T-helper 2 cell (primary cell): ENCODE measurements around the gene NUMA1.
A peak's percentile ranks its signal among the peaks of the same experiment; 100 is the strongest.

Experiments
- DNase-seq, 5 experiments: peaks; one replicate each; pipeline versions ENCODE4 v3.0.0 to v3.0.0-alpha.2; 2012 to 2022

NUMA1 gene

GRCh38 chr11:72058416-72059034 is 21.8 kb downstream of the NUMA1 start:
- no peak for DNase-seq

- DNase-seq, result no peak
Observed at GRCh38 chr11:72048766-72049460, 31.4 kb downstream of the NUMA1 start.

- no peak for DNase-seq
Observed at GRCh38 chr11:72045849-72046248, 34.5 kb downstream of the NUMA1 start.

- DNase-seq, result no peak
Observed at GRCh38 chr11:72042064-72042745, 38.1 kb downstream of the NUMA1 start.

GRCh38 chr11:72041364-72042063 is 38.8 kb downstream of the NUMA1 start:
- DNase-seq, result peak in 4 of 5 experiments; percentile 14 to 69 (median 30)

- DNase-seq, result peak; percentile 41 to 85 (median 71)
Observed at GRCh38 chr11:72040491-72041363, 39.6 kb downstream of the NUMA1 start.

- DNase-seq, result no peak
Observed at GRCh38 chr11:72039856-72040401, 40.4 kb downstream of the NUMA1 start.

- no peak for DNase-seq
Observed at GRCh38 chr11:72039031-72039855, 41.1 kb downstream of the NUMA1 start.

GRCh38 chr11:72038491-72038890 is 41.9 kb downstream of the NUMA1 start:
- DNase-seq, result no peak

GRCh38 chr11:72037554-72038311 is 42.6 kb downstream of the NUMA1 start:
- DNase-seq, result no peak

GRCh38 chr11:72036687-72037086 is 43.7 kb downstream of the NUMA1 start:
- no peak for DNase-seq

GRCh38 chr11:72030472-72031045 is 49.8 kb downstream of the NUMA1 start:
- DNase-seq, result no peak

GRCh38 chr11:72026090-72026489 is 54.3 kb downstream of the NUMA1 start:
- no peak for DNase-seq

GRCh38 chr11:72024069-72024754 is 56.1 kb downstream of the NUMA1 start:
- DNase-seq, result no peak

- no peak for DNase-seq
Observed at GRCh38 chr11:72023335-72023734, 57.0 kb downstream of the NUMA1 start.

GRCh38 chr11:72018171-72018570 is 62.2 kb downstream of the NUMA1 start:
- no peak for DNase-seq

- DNase-seq, result no peak
Observed at GRCh38 chr11:72015511-72016061, 64.8 kb downstream of the NUMA1 start.

- DNase-seq, result no peak
Observed at GRCh38 chr11:72014761-72015320, 65.5 kb downstream of the NUMA1 start.
